Chondrocyte (in vitro differentiated cells): ENCODE data around the gene PKD1. TPM values are rescaled to one million over a fixed set of nuclear protein-coding genes. Genes with fewer than 3 reads are reported as not detected.
A peak's percentile ranks its signal among the peaks of the same experiment; 100 is the strongest.

ENCODE experiments used
- DNase-seq: peaks from one replicate; pipeline ENCODE4 v3.0.0; 2021; ENCODE audit warnings: mixed read lengths, low spot score
- H3K27ac Mint-ChIP-seq: one replicate; pipeline ENCODE4 v1.8.0; 2021; ENCODE audit warnings: mild to moderate bottlenecking, moderate library complexity, mixed read lengths; ENCODE audit not compliant: unreplicated experiment
- H3K27me3 Mint-ChIP-seq: 2 replicates; pipeline ENCODE4 v1.8.0; 2021; ENCODE audit warnings: low read depth, mixed read lengths
- H3K36me3 Mint-ChIP-seq: 2 replicates; pipeline ENCODE4 v1.8.0; 2021; ENCODE audit warnings: low read depth, mixed read lengths
- H3K4me1 Mint-ChIP-seq: 2 replicates; pipeline ENCODE4 v1.8.0; 2021; ENCODE audit warnings: low read depth, mild to moderate bottlenecking, mixed read lengths
- H3K4me3 Mint-ChIP-seq: one replicate; pipeline ENCODE4 v1.8.0; 2021; ENCODE audit warnings: mild to moderate bottlenecking, moderate library complexity, mixed read lengths; ENCODE audit not compliant: unreplicated experiment
- H3K9me3 Mint-ChIP-seq: 2 replicates; pipeline ENCODE4 v1.8.0; 2021; ENCODE audit warnings: low read depth, mixed read lengths
- total RNA-seq: library from RNA; stranded (reverse); gene quantifications from 3 replicates; pipeline ENCODE4 v1.2.1, GENCODE V29; 2021
- TF ChIP-seq, protein P1 (sequence below): fragments of 200-600 bp; sonication (generic); IDR thresholded peaks from 2 replicates; pipeline ENCODE4 v1.5.0; 2021; ENCODE audit warnings: antibody characterized with exemption, mild to moderate bottlenecking, moderate library complexity

Gene PKD1
- total RNA-seq, 1 donor from 2014 or later, result 230 TPM

DNA sequence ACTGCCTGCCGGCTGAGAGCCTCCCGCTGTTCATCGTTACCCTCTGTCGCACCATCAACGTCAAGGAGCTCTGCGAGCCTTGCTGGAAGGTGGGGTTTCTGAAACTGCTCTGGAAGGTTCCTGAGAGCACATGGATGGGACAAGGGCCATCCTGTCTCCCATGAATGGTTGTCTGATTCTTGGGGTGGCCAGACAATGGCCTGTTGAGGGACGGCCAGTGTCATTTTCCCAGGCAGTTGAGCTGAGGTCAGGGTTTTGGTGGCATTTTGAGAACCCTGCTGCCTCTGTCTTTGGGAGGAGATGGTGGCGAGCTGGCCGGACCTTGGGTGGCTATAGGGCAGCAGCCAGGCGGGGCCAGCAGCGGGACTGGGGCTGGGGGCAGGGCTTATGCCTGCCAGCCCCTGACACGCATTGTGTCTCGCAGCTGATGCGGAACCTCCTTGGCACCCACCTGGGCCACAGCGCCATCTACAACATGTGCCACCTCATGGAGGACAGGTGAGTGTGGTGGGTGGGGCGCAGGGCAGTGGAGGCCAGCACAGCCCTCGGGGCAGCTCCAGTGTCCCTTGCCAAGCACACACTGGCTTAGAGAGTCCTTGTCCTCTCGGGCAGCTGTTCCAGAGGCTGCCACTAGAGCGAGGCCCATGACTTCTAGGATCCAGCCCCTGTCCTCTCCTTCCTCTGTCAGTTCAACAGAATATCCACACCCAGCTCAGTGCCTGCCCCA is 78.9 kb downstream of the PKD1 start:
- H3K36me3 Mint-ChIP-seq, result peaks cover 13% of the 10 kb centered on the region

DNA sequence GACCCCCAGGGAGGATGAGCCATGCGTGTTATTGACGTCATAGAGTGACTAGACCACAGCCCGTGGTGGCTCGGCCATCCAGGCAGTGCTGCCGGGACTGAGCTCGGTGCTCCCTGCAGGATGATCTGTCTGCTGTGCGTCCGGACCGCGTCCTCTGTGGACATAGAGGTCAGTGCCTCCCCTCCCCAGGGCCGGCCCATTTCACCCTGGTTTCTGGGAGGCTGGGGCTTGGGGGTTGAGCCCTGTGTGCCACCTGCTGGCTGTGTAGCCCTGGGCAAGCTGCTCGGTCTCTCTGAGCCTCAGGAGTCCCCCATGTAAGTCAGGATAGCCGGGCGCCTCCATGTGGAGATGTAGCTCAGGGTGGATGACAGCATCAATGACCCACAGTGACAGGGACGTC is 79.6 kb downstream of the PKD1 start:
- TF ChIP-seq, protein P1, sequence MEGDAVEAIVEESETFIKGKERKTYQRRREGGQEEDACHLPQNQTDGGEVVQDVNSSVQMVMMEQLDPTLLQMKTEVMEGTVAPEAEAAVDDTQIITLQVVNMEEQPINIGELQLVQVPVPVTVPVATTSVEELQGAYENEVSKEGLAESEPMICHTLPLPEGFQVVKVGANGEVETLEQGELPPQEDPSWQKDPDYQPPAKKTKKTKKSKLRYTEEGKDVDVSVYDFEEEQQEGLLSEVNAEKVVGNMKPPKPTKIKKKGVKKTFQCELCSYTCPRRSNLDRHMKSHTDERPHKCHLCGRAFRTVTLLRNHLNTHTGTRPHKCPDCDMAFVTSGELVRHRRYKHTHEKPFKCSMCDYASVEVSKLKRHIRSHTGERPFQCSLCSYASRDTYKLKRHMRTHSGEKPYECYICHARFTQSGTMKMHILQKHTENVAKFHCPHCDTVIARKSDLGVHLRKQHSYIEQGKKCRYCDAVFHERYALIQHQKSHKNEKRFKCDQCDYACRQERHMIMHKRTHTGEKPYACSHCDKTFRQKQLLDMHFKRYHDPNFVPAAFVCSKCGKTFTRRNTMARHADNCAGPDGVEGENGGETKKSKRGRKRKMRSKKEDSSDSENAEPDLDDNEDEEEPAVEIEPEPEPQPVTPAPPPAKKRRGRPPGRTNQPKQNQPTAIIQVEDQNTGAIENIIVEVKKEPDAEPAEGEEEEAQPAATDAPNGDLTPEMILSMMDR, result peak; percentile 62
- no peak overlapping the region for H3K4me3 Mint-ChIP-seq
- no peaks in the 10 kb centered on the region for H3K4me1 Mint-ChIP-seq
- no peak for DNase-seq
- H3K27me3 Mint-ChIP-seq, result no peaks in the 10 kb centered on the region
- H3K36me3 Mint-ChIP-seq, result peaks cover 17% of the 10 kb centered on the region
- H3K9me3 Mint-ChIP-seq, result no peaks in the 10 kb centered on the region
- H3K27ac Mint-ChIP-seq, result peak overlapping the region; percentile 57

More for the DNA sequence above, 78.9 kb downstream of the PKD1 start:
- no peaks in the 10 kb centered on the region for H3K9me3 Mint-ChIP-seq
- H3K27ac Mint-ChIP-seq, result no peak overlapping the region
- no peak overlapping the region for H3K4me3 Mint-ChIP-seq
- no peaks in the 10 kb centered on the region for H3K27me3 Mint-ChIP-seq
- DNase-seq, result no peak
- TF ChIP-seq, protein P1, result peak; percentile 53
- no peaks in the 10 kb centered on the region for H3K4me1 Mint-ChIP-seq

DNA sequence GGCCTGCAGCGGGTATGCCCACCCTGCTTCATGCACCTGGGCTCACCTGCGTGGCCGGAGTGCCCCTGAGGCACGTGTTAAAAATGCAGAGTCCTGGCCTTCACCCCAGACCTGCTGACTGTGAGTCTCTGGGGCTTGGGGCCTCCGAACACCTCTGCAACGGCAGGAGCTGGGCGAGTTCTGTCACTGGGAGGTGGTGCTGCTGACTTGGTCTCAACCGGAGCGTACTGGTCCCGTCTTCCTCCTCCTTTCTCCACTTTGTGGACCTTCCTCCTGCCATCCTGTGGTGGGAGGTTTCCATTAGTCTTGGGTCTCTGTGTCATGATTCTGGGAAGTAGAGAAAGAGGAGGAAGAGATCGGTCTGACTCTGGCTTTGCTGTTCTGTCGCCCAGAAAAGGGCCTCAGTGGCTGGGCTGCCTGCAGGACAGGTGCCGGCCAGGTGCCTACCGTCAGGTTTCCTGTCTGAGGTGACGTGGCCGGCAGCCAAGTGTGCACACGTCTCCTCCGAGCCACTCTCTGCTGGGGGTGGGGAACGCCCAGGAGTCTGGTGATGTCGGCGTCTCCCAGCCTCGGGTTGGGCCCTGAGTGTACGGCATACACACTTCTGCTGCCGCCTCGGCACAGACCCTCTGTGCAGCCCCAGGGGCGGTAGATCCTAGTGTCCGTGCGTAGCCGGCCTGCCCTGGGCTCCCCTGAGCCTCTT is 81.0 kb downstream of the PKD1 start:
- Mint-ChIP-seq H3K4me1 (no peaks in the 10 kb centered on the region), H3K9me3 (no peaks in the 10 kb centered on the region), H3K36me3 (peaks cover 16% of the 10 kb centered on the region), H3K27ac (no peak overlapping the region), H3K4me3 (no peak overlapping the region), H3K27me3 (no peaks in the 10 kb centered on the region)
- no peak for DNase-seq
- TF ChIP-seq, protein P1, result no peak

DNA sequence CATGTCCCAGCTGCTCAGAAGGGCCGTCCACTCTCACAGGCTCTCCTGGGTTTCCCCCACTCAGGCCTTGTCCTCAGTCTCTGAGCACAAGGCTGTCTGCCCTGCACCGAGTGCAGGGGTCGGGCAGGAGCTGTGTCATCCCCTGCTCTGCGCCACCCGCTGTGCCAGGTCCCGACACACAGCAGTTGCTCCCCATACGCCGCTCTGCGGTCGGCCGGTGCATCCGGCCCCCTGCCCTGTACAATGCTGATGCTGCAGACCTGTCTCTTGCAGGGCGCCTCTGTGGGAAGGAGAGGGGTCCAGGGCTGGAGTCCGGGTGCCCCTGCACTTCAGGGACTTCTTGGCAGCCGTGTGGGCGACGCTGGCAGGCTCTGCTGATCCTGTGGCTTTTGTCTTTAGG is 81.8 kb downstream of the PKD1 start:
- TF ChIP-seq, protein P1, result no peak
- H3K36me3 Mint-ChIP-seq, result peaks cover 16% of the 10 kb centered on the region
- H3K4me3 Mint-ChIP-seq, result no peak overlapping the region
- H3K27ac Mint-ChIP-seq, result no peak overlapping the region
- DNase-seq, result no peak
- peaks cover 4% of the 10 kb centered on the region for H3K4me1 Mint-ChIP-seq
- H3K27me3 Mint-ChIP-seq, result no peaks in the 10 kb centered on the region
- no peaks in the 10 kb centered on the region for H3K9me3 Mint-ChIP-seq

DNA sequence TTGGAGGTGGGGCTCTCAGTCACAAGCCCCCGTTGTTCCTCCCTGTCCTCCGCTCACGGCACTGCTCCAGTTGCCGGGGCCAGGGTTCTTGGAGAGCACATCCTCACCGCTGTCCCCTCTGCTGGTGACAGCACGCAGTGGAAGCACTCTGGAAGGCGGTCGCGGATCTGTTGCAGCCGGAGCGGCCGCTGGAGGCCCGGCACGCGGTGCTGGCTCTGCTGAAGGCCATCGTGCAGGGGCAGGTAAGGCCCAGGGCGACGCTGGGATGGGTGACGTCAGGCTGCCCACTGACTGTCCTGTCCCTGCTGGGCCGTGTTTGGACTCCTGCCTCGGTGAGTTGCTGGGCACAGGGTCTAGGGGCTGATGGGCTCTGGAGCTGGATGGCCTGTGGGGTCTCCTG is 82.5 kb downstream of the PKD1 start:
- Mint-ChIP-seq H3K4me1 (peaks cover 11% of the 10 kb centered on the region), H3K9me3 (no peaks in the 10 kb centered on the region), H3K4me3 (no peak overlapping the region), H3K27ac (no peak overlapping the region), H3K36me3 (peaks cover 11% of the 10 kb centered on the region), H3K27me3 (no peaks in the 10 kb centered on the region)
- TF ChIP-seq, protein P1, result no peak
- DNase-seq, result no peak
